OCI-LY7 (cell line): Measurements from ENCODE around the gene CCDC142. TPM values are rescaled to one million over a fixed set of nuclear protein-coding genes. Genes with fewer than 3 reads are reported as not detected.

ENCODE experiments used
- BruUV-seq: library from RNA; stranded (reverse); fragments of 400-500 nt; replicated peaks from 2 replicates; lab custom pipeline; 2021; lab: Mats Ljungman, UMichigan
- CTCF ChIA-PET: fragments of 300-600 bp; sonication (Branson Sonifier 250); formaldehyde crosslinking; loops from one replicate; lab custom pipeline; 2022; ENCODE audit warnings: antibody characterized with exemption; ENCODE audit not compliant: unreplicated experiment; lab: Charles Lee
- POLR2A ChIA-PET: fragments of 300-600 bp; sonication (Branson Sonifier 250); formaldehyde crosslinking; loops from one replicate; lab custom pipeline; 2022; ENCODE audit warnings: antibody characterized with exemption; lab: Charles Lee
- DNase-seq: peaks from one replicate; pipeline ENCODE4 v3.0.0-alpha.2; 2015; ENCODE audit warnings: low spot score
- H2AFZ ChIP-seq: fragments of 200-600 bp; sonication (generic), shearing (Covaris generic); 2 replicates; pipeline ENCODE4 v1.6.1; 2014; ENCODE audit warnings: mild to moderate bottlenecking, antibody characterized with exemption, low read length, moderate library complexity
- H3K27ac ChIP-seq: fragments of 200-600 bp; sonication (generic); 2 replicates; pipeline ENCODE4 v1.5.1; 2014; ENCODE audit warnings: mixed run types, low read depth, mild to moderate bottlenecking, moderate library complexity, low read length, inconsistent platforms; ENCODE audit not compliant: poor library complexity, severe bottlenecking
- H3K36me3 ChIP-seq: fragments of 200-600 bp; sonication (generic); 2 replicates; pipeline ENCODE4 v1.6.1; 2014; ENCODE audit warnings: mild to moderate bottlenecking, antibody characterized with exemption, low read length, moderate library complexity, mixed read lengths; ENCODE audit not compliant: insufficient read depth
- H3K4me1 ChIP-seq: fragments of 200-600 bp; sonication (generic); 2 replicates; pipeline ENCODE4 v1.5.1; 2014; ENCODE audit warnings: mild to moderate bottlenecking, low read length; ENCODE audit not compliant: insufficient read depth, poor library complexity, severe bottlenecking
- H3K4me2 ChIP-seq: fragments of 200-600 bp; sonication (generic); 2 replicates; pipeline ENCODE4 v1.6.1; 2014; ENCODE audit warnings: mild to moderate bottlenecking, low read length
- H3K4me3 ChIP-seq: fragments of 200-600 bp; sonication (generic); 2 replicates; pipeline ENCODE4 v1.5.1; 2014; ENCODE audit warnings: mild to moderate bottlenecking, low read depth, low read length; ENCODE audit not compliant: poor library complexity, severe bottlenecking
- H3K79me2 ChIP-seq: fragments of 200-600 bp; sonication (generic); 2 replicates; pipeline ENCODE4 v1.6.1; 2016; ENCODE audit warnings: low read depth, mild to moderate bottlenecking, low read length, moderate library complexity, mixed read lengths; ENCODE audit not compliant: insufficient read depth
- H3K9me2 ChIP-seq: fragments of 200-600 bp; sonication (generic); 2 replicates; pipeline ENCODE4 v1.6.1; 2016; ENCODE audit warnings: mild to moderate bottlenecking, low read length, mixed read lengths; ENCODE audit not compliant: insufficient read depth
- H3K9me3 ChIP-seq: fragments of 200-600 bp; sonication (generic); 2 replicates; pipeline ENCODE4 v1.6.1; 2014; ENCODE audit warnings: mild to moderate bottlenecking, mixed run types, low read length, mixed read lengths
- H4K20me1 ChIP-seq: fragments of 200-600 bp; sonication (generic); 2 replicates; pipeline ENCODE4 v1.6.1; 2014; ENCODE audit warnings: mild to moderate bottlenecking, antibody characterized with exemption, low read length, moderate library complexity, mixed read lengths; ENCODE audit not compliant: insufficient read depth
- EZH2phosphoT487 ChIP-seq: fragments of 200-600 bp; sonication (generic); IDR thresholded peaks from 2 replicates; pipeline ENCODE4 v1.6.1; 2018; ENCODE audit warnings: low read depth, borderline replicate concordance, mild to moderate bottlenecking, mixed run types, antibody characterized with exemption, low read length, moderate library complexity, mixed read lengths
- intact Hi-C: fragments of 100-400 bp; cut with micrococcal nuclease; formaldehyde crosslinking; loops from one replicate; pipeline ENCODE4 v1.10.0; 2022; ENCODE audit not compliant: unreplicated experiment
- total RNA-seq, 2 experiments: library from RNA; depleted of rRNA in 1 of 2; stranded (reverse); fragments of >200 nt in 1 of 2; shearing (Covaris generic) in 1 of 2; gene quantifications; 2 replicates each; pipeline ENCODE4 v1.2.3, GENCODE V29; 2014 to 2022
- TF ChIP-seq, protein P1 (sequence below): fragments of 200-600 bp; sonication (generic); conservative IDR thresholded peaks from 2 replicates; pipeline ENCODE4 v1.5.1; 2014; ENCODE audit warnings: mild to moderate bottlenecking, antibody characterized with exemption, low read length, moderate library complexity, mixed read lengths

Gene CCDC142
- total RNA-seq, 2 experiments from 2014 or later, result 42.5 to 53.0 TPM

DNA sequence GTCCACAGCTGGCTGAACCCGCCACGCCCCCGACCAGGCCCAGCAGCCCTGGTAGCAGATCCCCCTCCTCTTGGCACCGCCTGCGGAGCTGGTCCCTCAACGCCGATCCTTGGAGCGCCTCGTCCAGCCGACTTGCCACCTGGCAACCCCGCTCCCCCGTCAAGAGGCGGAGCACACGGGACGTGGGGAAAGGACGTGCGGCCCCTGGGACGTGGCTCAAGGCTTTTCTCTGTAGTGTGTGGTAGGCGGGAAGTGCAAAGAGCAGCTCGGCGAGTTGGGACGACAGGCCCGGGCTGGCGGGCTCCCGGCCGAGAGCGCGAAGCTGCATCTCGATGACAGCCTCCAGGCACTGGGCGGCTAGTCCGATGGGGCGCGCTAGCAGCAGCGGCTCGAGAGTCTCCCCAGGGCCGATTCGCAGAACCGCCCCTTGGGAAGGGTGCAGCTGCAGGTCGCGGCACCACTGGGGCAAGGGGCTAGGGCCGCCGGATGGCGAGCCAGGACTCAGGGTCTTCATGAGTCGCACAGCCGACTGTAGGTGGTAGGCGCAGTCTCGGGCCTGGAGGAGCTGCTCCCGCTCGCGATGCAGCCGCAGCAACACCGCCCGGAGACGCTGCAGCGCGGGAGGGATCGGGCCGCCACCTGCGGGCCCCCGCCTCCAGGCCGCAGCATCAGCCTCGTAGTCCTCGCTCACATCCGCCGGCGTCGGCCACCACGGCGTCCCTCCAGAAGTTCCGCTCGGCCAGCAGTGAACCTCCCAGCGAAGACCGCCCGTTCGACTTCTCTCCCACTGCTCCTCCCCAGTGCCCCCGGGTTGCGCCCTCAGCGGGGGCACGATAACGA is 617 bp downstream of the CCDC142 start:
- H3K9me3 ChIP-seq, result no peaks in the 10 kb centered on the region
- peak; percentile 76 for DNase-seq
- ChIA-PET CTCF (interaction anchor here (4.1 kb wide), 1 partner anchor 49 kb away, joined by 18 read pairs; the partner anchor contains the start of genes AUP1 and HTRA2), POLR2A (interaction anchor here (0.8 to 5.1 kb wide), 9 partner anchors 10 to 103 kb away, joined by 3 to 25 read pairs (median 6); partner anchors contain the start of genes AUP1, HTRA2, INO80B and MRPL53)
- H3K4me2 ChIP-seq, result peak overlapping the region; percentile 90
- no peaks in the 10 kb centered on the region for H3K9me2 ChIP-seq
- peaks cover 18% of the 10 kb centered on the region for H3K4me1 ChIP-seq
- no peak for TF ChIP-seq EZH2phosphoT487
- TF ChIP-seq, protein P1, sequence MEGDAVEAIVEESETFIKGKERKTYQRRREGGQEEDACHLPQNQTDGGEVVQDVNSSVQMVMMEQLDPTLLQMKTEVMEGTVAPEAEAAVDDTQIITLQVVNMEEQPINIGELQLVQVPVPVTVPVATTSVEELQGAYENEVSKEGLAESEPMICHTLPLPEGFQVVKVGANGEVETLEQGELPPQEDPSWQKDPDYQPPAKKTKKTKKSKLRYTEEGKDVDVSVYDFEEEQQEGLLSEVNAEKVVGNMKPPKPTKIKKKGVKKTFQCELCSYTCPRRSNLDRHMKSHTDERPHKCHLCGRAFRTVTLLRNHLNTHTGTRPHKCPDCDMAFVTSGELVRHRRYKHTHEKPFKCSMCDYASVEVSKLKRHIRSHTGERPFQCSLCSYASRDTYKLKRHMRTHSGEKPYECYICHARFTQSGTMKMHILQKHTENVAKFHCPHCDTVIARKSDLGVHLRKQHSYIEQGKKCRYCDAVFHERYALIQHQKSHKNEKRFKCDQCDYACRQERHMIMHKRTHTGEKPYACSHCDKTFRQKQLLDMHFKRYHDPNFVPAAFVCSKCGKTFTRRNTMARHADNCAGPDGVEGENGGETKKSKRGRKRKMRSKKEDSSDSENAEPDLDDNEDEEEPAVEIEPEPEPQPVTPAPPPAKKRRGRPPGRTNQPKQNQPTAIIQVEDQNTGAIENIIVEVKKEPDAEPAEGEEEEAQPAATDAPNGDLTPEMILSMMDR, result no peak
- peak overlapping the region; percentile 80 for H3K27ac ChIP-seq
- peaks cover 28% of the 10 kb centered on the region for H3K79me2 ChIP-seq
- H4K20me1 ChIP-seq, result no peaks in the 10 kb centered on the region
- peak overlapping the region; percentile 63 for H2AFZ ChIP-seq
- H3K36me3 ChIP-seq, result peaks cover 44% of the 10 kb centered on the region
- intact Hi-C loops, result no loop called here
- BruUV-seq, result TSS peak; percentile 66
- peak overlapping the region; percentile 78 for H3K4me3 ChIP-seq

DNA sequence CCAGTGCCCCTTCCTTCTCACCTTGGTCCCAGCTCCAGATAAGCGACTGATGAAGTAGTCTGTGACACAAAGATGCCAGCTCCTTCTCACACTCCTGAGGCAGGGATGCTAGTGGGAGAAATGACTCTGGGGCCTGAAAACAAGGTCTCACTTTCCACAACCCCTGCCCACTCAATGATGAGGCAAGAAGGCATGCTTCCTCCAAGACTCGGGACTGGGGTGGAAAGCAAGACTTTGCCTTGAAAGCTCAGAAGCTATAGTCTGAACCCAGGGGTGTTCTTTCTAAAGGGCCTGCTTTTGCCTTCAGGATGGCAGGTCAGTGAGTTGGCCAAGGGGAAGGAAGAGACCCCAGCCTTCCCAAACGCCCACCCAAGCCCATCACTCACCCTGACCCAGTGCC is 1.4 kb downstream of the CCDC142 start:
- BruUV-seq, result no TSS peak
- POLR2A ChIA-PET, result interaction anchor here (1.3 to 5.1 kb wide), 5 partner anchors 9 to 104 kb away, joined by 4 to 25 read pairs (median 9); partner anchors contain the start of genes AUP1, HTRA2, MRPL53 and WBP1
- CTCF ChIA-PET, result interaction anchor here (4.1 kb wide), 1 partner anchor 49 kb away, joined by 18 read pairs; the partner anchor contains the start of genes AUP1 and HTRA2
- TF ChIP-seq, protein P1, result no peak
- TF ChIP-seq EZH2phosphoT487, result no peak
- H2AFZ ChIP-seq, result no peak overlapping the region
- peaks cover 44% of the 10 kb centered on the region for H3K36me3 ChIP-seq
- H3K9me2 ChIP-seq, result no peaks in the 10 kb centered on the region
- H3K4me1 ChIP-seq, result peaks cover 18% of the 10 kb centered on the region
- no peaks in the 10 kb centered on the region for H3K9me3 ChIP-seq
- peaks cover 28% of the 10 kb centered on the region for H3K79me2 ChIP-seq
- peak overlapping the region; percentile 78 for H3K4me3 ChIP-seq
- H3K27ac ChIP-seq, result no peak overlapping the region
- DNase-seq, result no peak
- intact Hi-C loops, result no loop called here
- no peaks in the 10 kb centered on the region for H4K20me1 ChIP-seq
- H3K4me2 ChIP-seq, result peak overlapping the region; percentile 90
